Gastroesophageal sphincter (tissue), 3 donors: ENCODE data around the gene TLCD3B.

Source experiments
- CTCF ChIP-seq, 4 experiments: fragments of 200-600 bp in 2 of 4; fragments of 450-650 bp in 2 of 4; sonication (generic) in 1 of 4; IDR thresholded peaks; one replicate each; pipeline ENCODE4 v1.5.1; 2017 to 2019; ENCODE audit warnings: antibody characterized with exemption in 4 of 4, mild to moderate bottlenecking in 2 of 4, moderate library complexity in 2 of 4
- EP300 ChIP-seq: sonication (generic); formaldehyde crosslinking; IDR thresholded peaks from one replicate; pipeline ENCODE4 v1.6.1; 2017; ENCODE audit warnings: antibody characterized with exemption, mild to moderate bottlenecking
- POLR2A ChIP-seq, 2 donors: fragments of 450-650 bp; IDR thresholded peaks; one replicate each; pipeline ENCODE4 v1.6.1; 2017; ENCODE audit warnings: antibody characterized with exemption in 2 of 2, mild to moderate bottlenecking in 2 of 2, moderate library complexity in 1 of 2
- POLR2AphosphoS5 ChIP-seq: sonication (generic); formaldehyde crosslinking; IDR thresholded peaks from one replicate; pipeline ENCODE4 v1.6.1; 2017; ENCODE audit warnings: antibody characterized with exemption

GRCh38 chr16:30040221-30040620, 9.2 kb upstream of the TLCD3B start:
- TF ChIP-seq CTCF (IDR thresholded peaks at IDR 0.05) (no peak), POLR2AphosphoS5 (no peak), POLR2A (IDR thresholded peaks at IDR 0.05) (no peak), EP300 (no peak)
